Liver (tissue), 9 donors: ENCODE results near the gene CCDC89. TPM values are rescaled to one million over a fixed set of nuclear protein-coding genes. Genes with fewer than 3 reads are reported as not detected.

Experiments used
- DNase-seq: peaks from one replicate; pipeline ENCODE4 v3.0.0-alpha.2; 2017; ENCODE audit warnings: low spot score
- H3K27ac ChIP-seq, 2 donors: one replicate each; pipeline ENCODE4 v1.7.0; 2013; ENCODE audit warnings: inconsistent platforms in 2 of 2, low read length in 2 of 2, control low read depth in 1 of 2, low read depth in 1 of 2, mild to moderate bottlenecking in 1 of 2
- H3K27me3 ChIP-seq, 4 donors: one replicate each; pipeline versions ENCODE4 v1.6.1 to v1.7.0; 2013; ENCODE audit warnings: low read length in 3 of 4, inconsistent platforms in 1 of 4, mild to moderate bottlenecking in 1 of 4, moderate library complexity in 1 of 4; ENCODE audit not compliant: control insufficient read depth in 4 of 4, insufficient read depth in 4 of 4
- H3K36me3 ChIP-seq, 4 donors: one replicate each; pipeline versions ENCODE4 v1.6.1 to v1.7.0; 2013; ENCODE audit warnings: low read length in 3 of 4, mild to moderate bottlenecking in 3 of 4, low read depth in 1 of 4, moderate library complexity in 1 of 4; ENCODE audit not compliant: control insufficient read depth in 4 of 4, insufficient read depth in 3 of 4
- H3K4me1 ChIP-seq, 4 donors: one replicate each; pipeline versions ENCODE4 v1.6.1 to v1.7.0; 2013; ENCODE audit warnings: low read length in 3 of 4, mild to moderate bottlenecking in 3 of 4, moderate library complexity in 1 of 4; ENCODE audit not compliant: control insufficient read depth in 4 of 4, insufficient read depth in 4 of 4
- H3K4me3 ChIP-seq, 3 donors: one replicate each; pipeline versions ENCODE4 v1.6.1 to v1.7.0; 2013; ENCODE audit warnings: low read length in 3 of 3, control low read depth in 1 of 3, low read depth in 1 of 3, mild to moderate bottlenecking in 1 of 3
- H3K9ac ChIP-seq, 2 donors: one replicate each; pipeline ENCODE4 v1.7.0; 2013; ENCODE audit warnings: low read length in 2 of 2, mild to moderate bottlenecking in 2 of 2, moderate library complexity in 2 of 2, control low read depth in 1 of 2, low read depth in 1 of 2
- H3K9me3 ChIP-seq, 4 donors: one replicate each; pipeline versions ENCODE4 v1.6.1 to v1.7.0; 2013; ENCODE audit warnings: low read length in 3 of 4; ENCODE audit not compliant: control insufficient read depth in 4 of 4
- ATF3 ChIP-seq: IDR thresholded peaks from 2 replicates; pipeline ENCODE4 v1.6.1; 2016; ENCODE audit warnings: antibody characterized with exemption
- CTCF ChIP-seq: fragments of 150-350 bp; IDR thresholded peaks from 2 replicates; pipeline ENCODE4 v1.5.1; 2017; ENCODE audit warnings: improper control_type of control experiment, low read depth, low read length; ENCODE audit not compliant: missing input control
- EGR1 ChIP-seq, 2 donors: IDR thresholded peaks; 2 replicates each; pipeline ENCODE4 v1.6.1; 2016 to 2018; ENCODE audit warnings: antibody characterized with exemption in 2 of 2, low read depth in 2 of 2
- FOXA2 ChIP-seq: IDR thresholded peaks from 2 replicates; pipeline ENCODE4 v1.6.1; 2016; ENCODE audit warnings: antibody characterized with exemption
- GABPA ChIP-seq, 2 donors: IDR thresholded peaks in 1 of 2; conservative IDR thresholded peaks in 1 of 2; 2 replicates each; pipeline ENCODE4 v1.6.1; 2016; ENCODE audit warnings: antibody characterized with exemption in 2 of 2, mild to moderate bottlenecking in 1 of 2, moderate library complexity in 1 of 2
- HNF4A ChIP-seq, 2 donors: conservative IDR thresholded peaks; 2 replicates each; pipeline ENCODE4 v1.6.1; 2016; ENCODE audit warnings: antibody characterized with exemption in 2 of 2, mild to moderate bottlenecking in 2 of 2
- HNF4G ChIP-seq: IDR thresholded peaks from 2 replicates; pipeline ENCODE4 v1.6.1; 2016; ENCODE audit warnings: antibody characterized with exemption
- MAX ChIP-seq: IDR thresholded peaks from 2 replicates; pipeline ENCODE4 v1.6.1; 2016; ENCODE audit warnings: antibody characterized with exemption
- RAD21 ChIP-seq, 2 donors: IDR thresholded peaks; 2 replicates each; pipeline ENCODE4 v1.6.1; 2016; ENCODE audit warnings: antibody characterized with exemption in 2 of 2, mild to moderate bottlenecking in 2 of 2
- REST ChIP-seq: IDR thresholded peaks from 2 replicates; pipeline ENCODE4 v1.6.1; 2016; ENCODE audit warnings: antibody characterized with exemption, mild to moderate bottlenecking
- RXRA ChIP-seq, 2 donors: IDR thresholded peaks; 2 replicates each; pipeline ENCODE4 v1.6.1; 2017 to 2018; ENCODE audit warnings: antibody characterized with exemption in 2 of 2, mild to moderate bottlenecking in 1 of 2
- SP1 ChIP-seq: IDR thresholded peaks from 2 replicates; pipeline ENCODE4 v1.6.1; 2018; ENCODE audit warnings: antibody characterized with exemption, mild to moderate bottlenecking
- TAF1 ChIP-seq: conservative IDR thresholded peaks from 2 replicates; pipeline ENCODE4 v1.6.1; 2016; ENCODE audit warnings: antibody characterized with exemption, mild to moderate bottlenecking
- WGBS: extraction: QIAGEN DNeasy Blood & Tissue Kit; methylation state at CpG from one replicate; pipeline ENCODE4 v1.1.7; 2013; 5-methylcytosine and 5-hydroxymethylcytosine counted together
- polyA plus RNA-seq, 2 donors: library from polyadenylated mRNA; stranded (reverse) in 1 of 2; unstranded in 1 of 2; fragments of 200-250 nt in 1 of 2; fragments of >200 nt in 1 of 2; fragmentation: Nextera tagmentation in 1 of 2; extraction: Ambion mirVana in 1 of 2; gene quantifications; one replicate each; pipeline versions ENCODE4 v1.2.1 to v1.2.3, GENCODE V29; 2013 to 2015
- total RNA-seq, 2 donors: library from RNA; depleted of rRNA; stranded (reverse); fragments of >200 nt; gene quantifications; one replicate each; pipeline ENCODE4 v1.2.3, GENCODE V29; 2014
- TF ChIP-seq, protein P1 (sequence below): IDR thresholded peaks from 2 replicates; pipeline ENCODE4 v1.6.1; 2016; ENCODE audit warnings: antibody characterized with exemption
- donor health status: healthy.
- donor health status: healthy.
- donor health status: healthy.
- donor health status: healthy.
- donor health status: healthy.

CCDC89 gene
- total and polyA plus RNA-seq, 4 donors: 0.17 to 1.0 (median 0.28) TPM; not detected in 1

DNA sequence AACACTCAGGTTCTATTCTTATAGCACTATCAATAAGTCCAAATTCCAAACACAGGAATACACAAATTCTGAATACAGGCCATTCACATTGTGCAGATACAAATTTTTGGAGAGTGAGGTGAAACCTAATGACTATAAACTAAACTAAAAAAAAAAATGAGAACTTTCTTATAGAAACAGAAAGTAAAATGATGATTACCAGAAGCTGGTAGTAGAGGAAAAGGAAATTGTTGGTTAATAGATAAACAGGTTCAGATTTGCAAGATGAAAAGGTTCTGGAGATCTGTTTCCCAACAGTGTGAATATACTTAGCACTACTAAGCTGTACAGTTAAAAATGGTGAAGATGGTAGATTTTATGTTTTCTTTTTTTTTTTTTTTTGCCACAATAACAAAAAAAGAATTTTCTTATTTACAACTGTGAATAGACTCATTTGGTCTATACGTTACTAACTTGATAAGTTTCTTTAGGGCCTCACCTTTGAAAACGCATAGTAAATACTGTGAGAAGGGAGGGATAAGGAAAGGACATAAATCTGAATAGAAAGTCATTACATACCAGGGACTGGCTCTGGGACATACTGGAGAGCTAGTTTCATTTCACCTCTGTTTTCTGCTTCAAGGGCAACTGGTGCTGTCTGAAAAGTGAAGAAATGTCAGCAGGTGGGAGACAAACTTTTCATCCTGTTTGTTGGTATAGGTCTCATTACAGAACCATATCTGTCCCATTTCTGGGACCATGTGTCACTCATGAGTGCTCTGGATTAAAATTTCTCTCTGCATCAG lies 14.2 kb upstream of the CCDC89 start:
- Histone ChIP-seq H3K9me3 (no peaks in the 10 kb centered on the region), H3K4me1 (no peaks in the 10 kb centered on the region), H3K27ac (no peak overlapping the region), H3K4me3 (no peak overlapping the region), H3K9ac (no peak overlapping the region), H3K27me3 (no peaks in the 10 kb centered on the region), H3K36me3 (no peaks in the 10 kb centered on the region)
- WGBS: 84% methylated on average over 2 of the region's 2 CpGs
- DNase-seq: no peak
- TF ChIP-seq MAX (no peak), TAF1 (no peak), HNF4A (conservative IDR thresholded peaks at IDR 0.05) (no peak), SP1 (no peak), RAD21 (IDR thresholded peaks at IDR 0.05) (no peak), CTCF (no peak), RXRA (IDR thresholded peaks at IDR 0.05) (no peak), GABPA (IDR thresholded peaks at IDR 0.05 in 1 of 2, conservative IDR thresholded peaks at IDR 0.05 in 1 of 2) (no peak), FOXA2 (no peak), EGR1 (IDR thresholded peaks at IDR 0.05; ENCODE audit: low read depth in 2 of 2) (no peak)
- TF ChIP-seq, protein P1, sequence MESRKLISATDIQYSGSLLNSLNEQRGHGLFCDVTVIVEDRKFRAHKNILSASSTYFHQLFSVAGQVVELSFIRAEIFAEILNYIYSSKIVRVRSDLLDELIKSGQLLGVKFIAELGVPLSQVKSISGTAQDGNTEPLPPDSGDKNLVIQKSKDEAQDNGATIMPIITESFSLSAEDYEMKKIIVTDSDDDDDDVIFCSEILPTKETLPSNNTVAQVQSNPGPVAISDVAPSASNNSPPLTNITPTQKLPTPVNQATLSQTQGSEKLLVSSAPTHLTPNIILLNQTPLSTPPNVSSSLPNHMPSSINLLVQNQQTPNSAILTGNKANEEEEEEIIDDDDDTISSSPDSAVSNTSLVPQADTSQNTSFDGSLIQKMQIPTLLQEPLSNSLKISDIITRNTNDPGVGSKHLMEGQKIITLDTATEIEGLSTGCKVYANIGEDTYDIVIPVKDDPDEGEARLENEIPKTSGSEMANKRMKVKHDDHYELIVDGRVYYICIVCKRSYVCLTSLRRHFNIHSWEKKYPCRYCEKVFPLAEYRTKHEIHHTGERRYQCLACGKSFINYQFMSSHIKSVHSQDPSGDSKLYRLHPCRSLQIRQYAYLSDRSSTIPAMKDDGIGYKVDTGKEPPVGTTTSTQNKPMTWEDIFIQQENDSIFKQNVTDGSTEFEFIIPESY: no peak

DNA sequence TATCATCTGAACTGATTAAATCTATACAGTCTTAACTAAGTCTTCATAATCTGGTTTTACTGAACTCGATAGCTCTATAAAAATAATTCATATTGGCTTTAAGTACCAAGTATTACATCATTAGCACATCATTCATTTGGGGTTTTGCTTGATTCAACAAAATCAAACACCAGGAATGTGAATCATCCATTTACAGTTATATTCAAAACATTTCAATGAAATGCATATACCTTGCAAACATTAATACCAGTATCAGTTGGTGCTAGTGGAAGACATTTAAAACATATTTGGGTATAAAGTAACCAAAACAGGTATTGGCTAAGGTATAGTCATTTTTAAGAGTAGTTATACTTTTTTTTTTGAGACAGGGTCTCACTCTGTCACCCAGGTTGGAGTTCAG lies 12.2 kb upstream of the CCDC89 start:
- H3K4me3 ChIP-seq: no peak overlapping the region
- 73% methylated on average over 1 of the region's 1 CpG for WGBS
- TF ChIP-seq GABPA (IDR thresholded peaks at IDR 0.05 in 1 of 2, conservative IDR thresholded peaks at IDR 0.05 in 1 of 2) (no peak), REST (no peak), ATF3 (no peak), TAF1 (no peak), CTCF (no peak), HNF4A (conservative IDR thresholded peaks at IDR 0.05) (no peak), HNF4G (no peak), RXRA (IDR thresholded peaks at IDR 0.05) (no peak), SP1 (no peak)
- TF ChIP-seq, protein P1: no peak
- no peaks in the 10 kb centered on the region for H3K36me3 ChIP-seq
- H3K4me1 ChIP-seq: no peaks in the 10 kb centered on the region
- H3K9ac ChIP-seq: no peak overlapping the region
- DNase-seq: no peak
- H3K9me3 ChIP-seq: no peaks in the 10 kb centered on the region
- H3K27me3 ChIP-seq: no peaks in the 10 kb centered on the region
- no peak overlapping the region for H3K27ac ChIP-seq
